ENCODE measurements around the gene AKT3.

DNA sequence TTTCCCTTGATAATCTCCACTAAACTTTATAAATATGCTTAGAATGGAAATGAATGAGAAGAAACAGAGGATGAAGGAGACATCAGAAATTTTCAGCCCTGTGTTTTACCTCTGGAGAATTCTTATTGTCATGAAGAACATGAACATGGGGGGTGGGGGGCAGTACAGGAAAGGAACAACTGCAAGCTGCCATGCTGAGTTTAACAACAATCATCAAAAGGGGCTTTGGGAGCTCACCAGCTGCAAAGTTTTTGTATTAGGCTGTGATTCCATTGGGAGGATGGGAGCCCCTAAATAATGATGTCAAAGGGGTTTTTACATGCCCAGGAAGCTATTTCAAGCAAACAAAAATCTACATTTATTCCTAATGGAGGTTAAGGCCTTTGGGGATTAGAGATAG is 103.3 kb downstream of the AKT3 start:
- TF ChIP-seq POLR2A (IDR thresholded peaks at IDR 0.05), result no peak
- TF ChIP-seq, protein P1, sequence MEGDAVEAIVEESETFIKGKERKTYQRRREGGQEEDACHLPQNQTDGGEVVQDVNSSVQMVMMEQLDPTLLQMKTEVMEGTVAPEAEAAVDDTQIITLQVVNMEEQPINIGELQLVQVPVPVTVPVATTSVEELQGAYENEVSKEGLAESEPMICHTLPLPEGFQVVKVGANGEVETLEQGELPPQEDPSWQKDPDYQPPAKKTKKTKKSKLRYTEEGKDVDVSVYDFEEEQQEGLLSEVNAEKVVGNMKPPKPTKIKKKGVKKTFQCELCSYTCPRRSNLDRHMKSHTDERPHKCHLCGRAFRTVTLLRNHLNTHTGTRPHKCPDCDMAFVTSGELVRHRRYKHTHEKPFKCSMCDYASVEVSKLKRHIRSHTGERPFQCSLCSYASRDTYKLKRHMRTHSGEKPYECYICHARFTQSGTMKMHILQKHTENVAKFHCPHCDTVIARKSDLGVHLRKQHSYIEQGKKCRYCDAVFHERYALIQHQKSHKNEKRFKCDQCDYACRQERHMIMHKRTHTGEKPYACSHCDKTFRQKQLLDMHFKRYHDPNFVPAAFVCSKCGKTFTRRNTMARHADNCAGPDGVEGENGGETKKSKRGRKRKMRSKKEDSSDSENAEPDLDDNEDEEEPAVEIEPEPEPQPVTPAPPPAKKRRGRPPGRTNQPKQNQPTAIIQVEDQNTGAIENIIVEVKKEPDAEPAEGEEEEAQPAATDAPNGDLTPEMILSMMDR (IDR thresholded peaks at IDR 0.05), result no peak

All from esophagus squamous epithelium (tissue), 4 donors.